Measurements from ENCODE around the gene ATXN10. TPM values are rescaled to one million over a fixed set of nuclear protein-coding genes. Genes with fewer than 3 reads are reported as not detected.

ATXN10 gene
- total RNA-seq, 1 donor from 2014 or later = 125 TPM

DNA sequence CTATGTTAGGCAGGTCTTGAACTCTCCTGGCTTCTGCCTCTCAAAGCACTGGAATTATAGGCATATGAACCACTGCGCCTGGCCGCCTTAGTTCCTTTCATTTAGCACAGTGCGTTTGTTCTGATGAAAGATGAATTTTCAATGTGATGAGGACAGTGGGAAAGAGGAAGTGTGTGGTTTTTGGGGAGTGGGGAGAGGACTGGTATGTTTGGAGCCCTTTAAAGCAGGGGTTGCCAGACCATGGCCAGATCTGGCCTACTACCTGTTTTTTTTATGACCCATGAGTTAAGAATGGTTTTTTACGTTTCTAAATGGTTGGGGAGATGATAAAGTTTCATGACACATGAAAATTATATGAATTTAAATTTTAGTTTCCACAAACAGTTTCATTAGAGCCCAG is 12.5 kb downstream of the ATXN10 start:
- Histone ChIP-seq H3K27ac (no peak overlapping the region), H3K36me3 (no peaks in the 10 kb centered on the region), H3K9me3 (no peaks in the 10 kb centered on the region), H3K4me1 (peaks cover 60% of the 10 kb centered on the region), H3K27me3 (no peaks in the 10 kb centered on the region), H3K4me3 (no peak overlapping the region)
- intact Hi-C loops (cut with DNase I) = no loop called here
- no peak for ATAC-seq
- TF ChIP-seq, protein P1, sequence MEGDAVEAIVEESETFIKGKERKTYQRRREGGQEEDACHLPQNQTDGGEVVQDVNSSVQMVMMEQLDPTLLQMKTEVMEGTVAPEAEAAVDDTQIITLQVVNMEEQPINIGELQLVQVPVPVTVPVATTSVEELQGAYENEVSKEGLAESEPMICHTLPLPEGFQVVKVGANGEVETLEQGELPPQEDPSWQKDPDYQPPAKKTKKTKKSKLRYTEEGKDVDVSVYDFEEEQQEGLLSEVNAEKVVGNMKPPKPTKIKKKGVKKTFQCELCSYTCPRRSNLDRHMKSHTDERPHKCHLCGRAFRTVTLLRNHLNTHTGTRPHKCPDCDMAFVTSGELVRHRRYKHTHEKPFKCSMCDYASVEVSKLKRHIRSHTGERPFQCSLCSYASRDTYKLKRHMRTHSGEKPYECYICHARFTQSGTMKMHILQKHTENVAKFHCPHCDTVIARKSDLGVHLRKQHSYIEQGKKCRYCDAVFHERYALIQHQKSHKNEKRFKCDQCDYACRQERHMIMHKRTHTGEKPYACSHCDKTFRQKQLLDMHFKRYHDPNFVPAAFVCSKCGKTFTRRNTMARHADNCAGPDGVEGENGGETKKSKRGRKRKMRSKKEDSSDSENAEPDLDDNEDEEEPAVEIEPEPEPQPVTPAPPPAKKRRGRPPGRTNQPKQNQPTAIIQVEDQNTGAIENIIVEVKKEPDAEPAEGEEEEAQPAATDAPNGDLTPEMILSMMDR (IDR thresholded peaks at IDR 0.05) = no peak
- DNase-seq = no peak

DNA sequence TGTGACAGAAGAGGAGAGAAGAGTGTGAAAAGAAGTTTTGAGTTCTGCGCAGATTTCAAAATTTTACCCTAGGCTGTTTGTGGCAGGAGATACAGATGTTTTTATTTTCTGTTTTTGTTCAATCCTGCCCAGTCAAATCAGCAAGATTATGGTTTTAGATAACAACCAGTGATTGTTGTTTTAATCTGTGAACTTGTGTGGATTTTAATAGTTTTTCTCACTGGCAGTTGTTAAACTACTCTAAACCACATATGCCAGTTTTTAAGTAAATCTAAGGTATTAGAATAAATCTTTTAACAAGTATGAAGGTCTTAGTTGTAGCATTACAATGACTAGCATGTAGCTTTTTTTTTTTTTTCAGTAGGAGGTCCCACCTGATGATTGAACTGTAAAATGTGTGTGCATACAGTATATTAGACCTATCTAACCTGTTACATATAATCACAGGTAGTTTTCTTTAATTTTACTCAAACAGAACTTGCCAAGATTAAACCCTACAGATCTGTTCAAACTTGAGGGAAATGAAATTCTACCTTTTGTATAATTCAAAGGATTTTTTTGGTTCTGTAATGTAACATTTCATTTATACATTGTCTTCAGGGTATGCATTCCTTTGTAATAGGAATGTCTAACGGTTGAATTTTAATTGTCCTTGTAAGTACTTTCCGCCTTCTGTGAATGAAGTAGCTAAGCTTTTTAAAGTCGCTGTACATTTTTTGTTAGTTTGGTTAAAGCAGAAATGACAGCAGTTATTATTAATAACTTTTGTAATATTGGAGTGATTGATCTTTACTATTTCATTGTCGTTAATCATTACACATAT is 13.3 kb downstream of the ATXN10 start:
- DNase-seq (no peak), ATAC-seq (no peak)
- H3K27me3 ChIP-seq = no peaks in the 10 kb centered on the region
- peaks cover 65% of the 10 kb centered on the region for H3K4me1 ChIP-seq
- H3K9me3 ChIP-seq = no peaks in the 10 kb centered on the region
- H3K27ac ChIP-seq = no peak overlapping the region
- intact Hi-C loops (cut with DNase I) = no loop called here
- H3K4me3 ChIP-seq = no peak overlapping the region
- no peaks in the 10 kb centered on the region for H3K36me3 ChIP-seq
- TF ChIP-seq, protein P1 (IDR thresholded peaks at IDR 0.05) = no peak

DNA sequence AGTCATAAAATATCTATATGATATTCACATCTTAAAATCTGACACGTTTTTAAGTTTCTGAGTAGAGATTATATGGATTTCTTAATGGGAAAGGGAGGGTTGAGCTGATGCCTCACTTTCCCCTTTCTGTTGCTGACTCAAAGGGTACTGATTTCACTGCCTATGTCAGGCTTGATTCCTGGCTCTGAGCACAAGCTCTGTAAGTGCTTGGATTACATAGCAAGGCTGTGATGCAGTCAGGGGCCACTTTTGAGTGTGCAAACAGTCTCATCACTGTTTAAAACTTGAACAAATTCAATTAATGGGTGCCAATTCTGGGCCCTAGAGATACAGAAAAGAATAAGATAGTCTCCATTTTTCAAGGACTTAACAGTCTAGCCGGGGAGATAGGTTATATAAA is 14.4 kb downstream of the ATXN10 start:
- Histone ChIP-seq H3K36me3 (peaks cover 5% of the 10 kb centered on the region), H3K4me3 (no peak overlapping the region), H3K9me3 (no peaks in the 10 kb centered on the region), H3K27ac (no peak overlapping the region), H3K4me1 (peaks cover 68% of the 10 kb centered on the region), H3K27me3 (no peaks in the 10 kb centered on the region)
- TF ChIP-seq, protein P1 (IDR thresholded peaks at IDR 0.05) = no peak
- intact Hi-C loops (cut with DNase I) = no loop called here
- ATAC-seq = no peak
- no peak for DNase-seq

DNA sequence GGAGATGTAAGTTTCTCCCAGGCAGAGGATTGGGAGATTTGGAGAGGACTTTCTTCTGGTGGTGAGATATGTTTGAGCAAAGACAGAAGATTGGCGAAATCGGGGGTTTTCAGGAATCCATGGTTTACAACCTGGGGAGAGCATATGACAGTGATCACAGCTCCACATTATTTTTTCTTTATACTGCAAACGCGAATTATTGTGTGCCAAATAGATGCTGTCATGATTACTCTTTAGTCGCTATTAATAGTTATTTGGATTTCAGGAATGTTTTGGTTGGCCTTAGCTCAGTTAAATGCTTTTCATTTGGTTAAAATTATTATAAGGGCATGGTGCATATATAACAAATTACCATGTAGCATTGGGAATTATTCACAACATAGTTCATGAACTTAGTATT is 15.2 kb downstream of the ATXN10 start:
- Histone ChIP-seq H3K9me3 (no peaks in the 10 kb centered on the region), H3K36me3 (peaks cover 13% of the 10 kb centered on the region), H3K27ac (no peak overlapping the region), H3K4me3 (no peak overlapping the region), H3K4me1 (peaks cover 63% of the 10 kb centered on the region), H3K27me3 (no peaks in the 10 kb centered on the region)
- DNase-seq (no peak), ATAC-seq (no peak)
- TF ChIP-seq, protein P1 (IDR thresholded peaks at IDR 0.05) = no peak
- intact Hi-C loops (cut with DNase I) = no loop called here

DNA sequence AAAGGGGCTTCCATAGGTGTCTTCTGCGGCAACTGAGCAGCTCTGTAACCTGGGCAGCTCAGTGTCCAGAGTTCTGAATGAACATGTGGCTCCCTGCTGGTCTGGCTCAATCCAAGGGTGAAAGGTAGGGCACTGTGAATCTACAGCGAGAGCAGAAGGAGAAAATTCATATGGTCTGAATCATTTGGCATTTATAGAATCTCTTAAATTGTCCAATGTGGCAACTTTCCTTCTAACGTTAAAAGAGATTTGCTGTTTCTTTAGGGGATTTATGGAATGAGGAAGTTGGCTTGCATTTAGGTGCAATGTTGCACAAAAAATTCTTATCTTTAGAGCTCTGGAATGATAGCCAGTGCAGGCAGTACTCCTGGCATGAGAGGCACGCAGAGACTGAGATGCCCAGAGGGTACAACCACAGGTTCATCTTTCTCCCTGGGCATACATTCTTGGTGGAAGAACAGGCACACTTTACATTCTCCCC is 17.0 kb downstream of the ATXN10 start:
- Histone ChIP-seq H3K9me3 (no peaks in the 10 kb centered on the region), H3K4me3 (no peak overlapping the region), H3K36me3 (peaks cover 24% of the 10 kb centered on the region), H3K27me3 (no peaks in the 10 kb centered on the region), H3K27ac (peak overlapping the region; percentile 31), H3K4me1 (peaks cover 54% of the 10 kb centered on the region)
- DNase-seq (no peak), ATAC-seq (peak; percentile 75)
- TF ChIP-seq, protein P1 (IDR thresholded peaks at IDR 0.05) = no peak
- intact Hi-C loops (cut with DNase I) = no loop called here
